ENCODE results near the gene DNM3.
A peak's percentile ranks its signal among the peaks of the same experiment; 100 is the strongest.

Gene DNM3

DNA sequence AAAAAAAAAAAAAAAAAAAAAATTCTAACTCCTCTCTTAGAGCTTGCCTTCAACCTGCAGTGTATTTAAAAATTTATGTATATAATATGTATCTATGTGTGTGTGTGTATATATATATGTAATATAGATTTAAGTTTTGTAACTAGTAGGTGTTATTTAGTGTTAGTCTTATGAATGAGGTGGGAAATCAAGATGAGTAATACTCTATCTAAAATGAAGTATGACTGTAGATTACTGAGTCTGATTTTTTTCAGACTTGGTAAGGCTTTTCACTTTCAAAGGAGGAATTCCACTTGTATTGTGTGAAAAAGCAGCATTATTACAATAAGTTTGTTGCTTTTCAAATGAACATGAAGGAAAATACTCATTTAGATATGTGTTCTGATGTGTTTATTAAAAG, 5.4 kb upstream of the DNM3 start:
- H3K4me3 Mint-ChIP-seq: no peak overlapping the region
- H3K9me3 Mint-ChIP-seq: no peaks in the 10 kb centered on the region
- H3K27me3 Mint-ChIP-seq: peaks cover 7% of the 10 kb centered on the region
- H3K4me1 Mint-ChIP-seq: peaks cover 4% of the 10 kb centered on the region
- CTCF ChIA-PET: no interaction called here
- no peak for DNase-seq
- no peak overlapping the region for H3K27ac Mint-ChIP-seq
- no peaks in the 10 kb centered on the region for H3K36me3 Mint-ChIP-seq

DNA sequence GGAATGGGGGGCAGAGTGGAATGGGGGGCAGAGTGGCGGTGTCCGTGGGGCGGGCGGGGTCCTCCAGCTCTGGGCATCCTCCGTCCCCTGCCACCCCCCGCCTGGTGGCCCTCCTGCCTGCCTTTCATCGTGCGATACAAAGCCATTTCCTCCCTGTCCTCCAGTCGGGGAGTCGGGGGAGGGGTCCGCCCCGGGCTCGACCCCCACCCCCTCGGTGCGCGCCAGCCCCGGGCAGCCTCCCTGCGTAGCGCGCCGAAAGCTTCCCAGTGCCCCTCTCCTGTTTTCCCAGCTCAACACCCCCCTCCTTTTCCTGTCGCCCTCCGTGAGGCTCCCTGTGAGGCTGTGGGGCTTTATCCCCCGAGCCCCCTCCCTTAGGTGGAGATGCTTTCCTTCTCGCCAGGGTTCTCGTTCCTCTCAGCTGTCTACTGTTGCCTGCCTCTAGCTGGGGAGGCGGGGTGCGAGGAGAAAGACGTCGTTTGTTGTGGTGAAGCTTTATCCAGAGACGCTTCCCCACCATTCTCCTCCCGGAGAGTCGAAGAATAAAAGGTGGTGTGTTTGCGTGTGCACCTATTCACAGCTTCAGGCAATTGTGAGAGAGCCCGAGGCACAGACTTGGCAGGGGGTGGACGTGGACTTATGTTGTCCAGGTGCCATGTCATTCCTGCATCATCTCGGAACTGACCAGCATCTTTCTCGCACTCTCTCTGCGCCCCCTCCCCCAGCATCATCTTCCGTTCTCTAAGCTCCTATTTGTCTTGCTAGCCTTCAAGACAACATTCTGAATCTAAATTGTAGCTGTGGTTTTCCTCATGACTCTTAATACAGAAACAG, 848 bp downstream of the DNM3 start:
- Mint-ChIP-seq H3K9me3 (no peaks in the 10 kb centered on the region), H3K27ac (no peak overlapping the region), H3K36me3 (no peaks in the 10 kb centered on the region), H3K4me3 (peak overlapping the region; percentile 68), H3K27me3 (peaks cover 37% of the 10 kb centered on the region), H3K4me1 (peaks cover 13% of the 10 kb centered on the region)
- DNase-seq: peak; percentile 44
- CTCF ChIA-PET: interaction anchor here (1.0 to 2.2 kb wide), 2 partner anchors 40 to 161 kb away, joined by 3 to 13 read pairs; no protein-coding TSS in a partner anchor

DNA sequence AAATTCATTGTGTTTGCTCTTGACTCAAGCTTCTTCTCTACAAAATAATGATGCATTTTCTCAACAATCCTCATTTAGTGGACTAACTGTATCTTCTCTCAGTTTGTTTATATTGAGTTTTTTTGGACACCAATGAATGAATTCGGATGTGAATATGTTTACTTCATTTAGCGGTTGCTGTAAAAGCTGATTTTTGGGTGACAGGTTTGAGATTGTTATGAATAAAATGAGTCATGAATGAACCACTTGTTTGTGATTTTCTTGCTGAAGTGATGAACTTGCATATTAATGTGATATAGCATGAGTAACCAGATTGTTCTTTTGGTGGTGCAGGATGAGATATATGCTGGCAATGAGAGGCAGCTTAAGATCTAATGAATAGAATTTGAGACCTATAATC, 3.1 kb downstream of the DNM3 start:
- Mint-ChIP-seq H3K27me3 (peaks cover 33% of the 10 kb centered on the region), H3K27ac (no peak overlapping the region), H3K36me3 (no peaks in the 10 kb centered on the region), H3K9me3 (no peaks in the 10 kb centered on the region), H3K4me1 (peaks cover 13% of the 10 kb centered on the region), H3K4me3 (no peak overlapping the region)
- CTCF ChIA-PET: interaction anchor here (0.9 kb wide), 1 partner anchor 32 kb away, joined by 3 read pairs; no protein-coding TSS in a partner anchor
- no peak for DNase-seq

DNA sequence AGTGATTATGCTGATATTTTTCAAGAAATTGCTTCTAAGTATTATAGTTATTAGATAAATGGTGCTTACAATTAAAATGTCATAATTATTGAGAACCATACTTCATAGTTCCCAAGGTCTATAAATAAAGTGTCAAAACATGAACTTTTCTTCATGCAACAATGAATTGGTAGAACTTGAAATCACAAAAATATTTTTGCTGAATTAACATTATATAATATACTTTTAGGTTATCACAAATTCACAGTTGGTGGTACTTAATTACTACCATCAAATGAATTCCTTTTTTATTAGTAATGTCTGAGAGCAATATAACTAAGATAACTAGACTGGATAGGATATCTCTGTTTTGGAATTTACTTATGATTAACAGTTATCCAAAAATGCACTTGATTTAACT, 4.7 kb downstream of the DNM3 start:
- Mint-ChIP-seq H3K4me3 (no peak overlapping the region), H3K4me1 (peaks cover 8% of the 10 kb centered on the region)
- CTCF ChIA-PET: no interaction called here

DNA sequence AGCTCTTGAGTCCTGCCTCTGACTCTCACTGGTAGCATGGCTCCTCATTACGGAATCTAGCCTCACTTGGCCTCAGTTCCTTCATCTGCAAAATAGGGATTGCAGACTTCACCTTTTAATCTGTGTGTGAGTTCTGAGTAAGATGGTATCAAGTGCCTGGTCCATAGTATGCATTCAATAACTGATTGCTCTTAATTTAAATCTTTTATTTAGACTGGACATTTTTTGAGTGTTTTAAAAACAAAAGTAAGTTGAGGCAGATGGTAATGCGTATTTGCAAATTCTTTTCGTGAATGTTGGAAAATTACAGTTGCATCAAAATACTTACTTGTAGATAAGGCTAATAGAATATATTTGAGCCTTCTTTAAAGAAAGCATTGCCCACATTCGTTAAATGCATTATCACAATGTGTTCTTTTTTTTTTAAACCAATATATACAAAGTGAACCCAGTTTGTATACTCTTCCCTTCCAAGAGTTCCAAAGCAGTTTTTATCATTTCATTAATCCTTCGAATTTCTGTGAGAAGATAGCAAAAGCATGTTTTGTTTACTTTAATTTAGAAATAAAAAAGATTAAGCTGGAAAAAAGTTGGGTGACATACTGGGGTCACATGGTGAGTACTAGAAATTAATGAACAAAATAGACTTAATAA, 8.1 kb downstream of the DNM3 start:
- Mint-ChIP-seq H3K4me1 (no peaks in the 10 kb centered on the region), H3K27me3 (peaks cover 18% of the 10 kb centered on the region), H3K27ac (no peak overlapping the region), H3K4me3 (no peak overlapping the region), H3K9me3 (no peaks in the 10 kb centered on the region), H3K36me3 (no peaks in the 10 kb centered on the region)
- CTCF ChIA-PET: no interaction called here
- DNase-seq: no peak

More for the DNA sequence above, 4.7 kb downstream of the DNM3 start:
- H3K36me3 Mint-ChIP-seq: no peaks in the 10 kb centered on the region
- H3K27me3 Mint-ChIP-seq: peaks cover 33% of the 10 kb centered on the region
- no peaks in the 10 kb centered on the region for H3K9me3 Mint-ChIP-seq
- no peak overlapping the region for H3K27ac Mint-ChIP-seq
- no peak for DNase-seq

DNA sequence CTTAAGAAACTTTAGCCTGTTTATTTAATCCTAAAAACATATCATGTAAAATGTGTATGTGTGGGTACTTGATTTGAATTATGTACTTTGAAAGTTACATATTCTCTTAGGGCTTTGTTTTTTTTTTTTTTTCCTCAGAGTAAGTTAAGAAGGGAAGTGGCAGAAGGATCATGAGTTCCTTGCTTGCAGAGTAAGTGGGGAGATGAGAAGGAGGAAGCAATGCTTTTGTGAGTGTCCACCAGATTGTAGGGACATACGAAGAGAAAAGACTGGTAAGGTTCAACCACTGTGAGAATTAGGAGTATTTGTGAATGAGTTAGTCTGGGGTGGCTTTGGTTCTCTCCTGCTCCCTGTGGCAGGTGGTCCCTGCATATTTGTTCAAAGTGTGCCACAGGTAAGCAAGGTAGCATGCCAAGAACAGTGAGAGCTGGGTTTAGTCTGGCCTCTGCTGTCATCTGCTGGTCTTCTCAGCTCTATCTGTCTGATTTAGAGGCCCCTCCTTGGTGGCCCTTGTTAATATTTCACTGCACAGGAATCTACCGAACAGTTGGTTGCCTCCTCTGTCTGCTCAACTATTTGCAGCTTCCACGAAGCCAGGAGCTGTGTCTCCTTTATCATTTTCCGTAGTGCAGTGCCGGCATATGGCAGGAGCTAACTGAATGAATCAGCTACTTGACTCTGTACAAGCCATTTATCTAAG, 9.5 kb downstream of the DNM3 start:
- H3K36me3 Mint-ChIP-seq: no peaks in the 10 kb centered on the region
- no peak for DNase-seq
- CTCF ChIA-PET: interaction anchor here (1.0 to 1.1 kb wide), 2 partner anchors 50 to 205 kb away, joined by 3 read pairs; no protein-coding TSS in a partner anchor
- no peaks in the 10 kb centered on the region for H3K4me1 Mint-ChIP-seq
- H3K27ac Mint-ChIP-seq: no peak overlapping the region
- no peak overlapping the region for H3K4me3 Mint-ChIP-seq
- peaks cover 12% of the 10 kb centered on the region for H3K27me3 Mint-ChIP-seq
- no peaks in the 10 kb centered on the region for H3K9me3 Mint-ChIP-seq

DNA sequence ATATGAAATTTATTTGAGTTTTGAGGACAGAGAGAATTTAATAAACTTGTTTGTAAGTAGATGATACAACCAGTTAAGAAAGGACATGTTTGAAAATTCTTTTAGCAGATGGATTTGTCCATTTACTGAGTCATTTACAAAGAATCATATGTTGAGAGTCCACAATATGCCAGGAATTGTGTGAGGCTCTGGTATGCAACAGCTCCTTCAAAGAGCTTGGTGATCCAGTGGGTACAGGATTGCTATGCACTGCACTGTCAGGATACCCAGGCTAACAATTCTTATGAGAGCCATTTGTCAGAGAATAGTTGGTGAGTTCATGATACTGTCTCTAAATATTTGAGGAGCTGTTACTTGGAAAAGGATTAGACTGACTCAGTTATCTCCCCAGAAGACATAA, 11.0 kb downstream of the DNM3 start:
- H3K27ac Mint-ChIP-seq: no peak overlapping the region
- H3K36me3 Mint-ChIP-seq: no peaks in the 10 kb centered on the region
- CTCF ChIA-PET: no interaction called here
- DNase-seq: no peak
- H3K4me1 Mint-ChIP-seq: no peaks in the 10 kb centered on the region
- H3K27me3 Mint-ChIP-seq: peaks cover 12% of the 10 kb centered on the region
- H3K4me3 Mint-ChIP-seq: no peak overlapping the region
- no peaks in the 10 kb centered on the region for H3K9me3 Mint-ChIP-seq

DNA sequence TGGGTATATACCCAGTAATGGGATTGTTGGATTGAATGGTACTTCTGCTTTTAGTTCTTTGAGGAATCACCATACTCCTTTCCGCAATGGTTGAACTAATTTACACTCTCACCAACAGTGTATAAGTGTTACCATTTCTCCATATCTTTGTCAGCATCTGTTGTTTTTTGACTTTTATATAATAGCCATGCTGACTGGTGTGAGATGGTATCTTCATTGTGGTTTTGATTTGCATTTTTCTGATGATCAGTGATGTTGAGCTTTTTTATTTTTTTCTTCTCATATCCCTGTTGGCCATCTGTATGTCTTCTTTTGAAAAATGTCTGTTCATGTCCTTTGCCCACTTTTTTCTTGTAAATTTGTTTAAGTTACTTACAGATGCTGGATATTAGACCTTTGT, 14.1 kb downstream of the DNM3 start:
- H3K36me3 Mint-ChIP-seq: peaks cover 2% of the 10 kb centered on the region

DNA sequence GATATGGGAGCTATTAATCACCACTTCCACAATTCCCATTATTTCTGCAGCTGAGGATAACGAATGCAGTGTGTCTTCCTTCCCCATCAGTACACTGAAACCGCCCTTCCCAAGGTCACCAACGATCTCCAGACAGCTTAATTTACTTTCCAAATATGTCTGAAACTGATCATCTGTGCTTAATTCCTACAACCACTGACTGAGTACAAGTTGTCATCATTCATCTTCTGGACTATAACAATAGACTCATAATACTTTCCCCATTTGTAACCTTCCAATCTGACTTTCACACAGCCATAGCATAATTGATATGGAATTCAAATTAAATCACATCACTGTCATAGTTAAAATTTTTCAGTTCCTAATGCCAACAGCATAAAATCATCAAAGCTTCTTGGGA, 17.4 kb downstream of the DNM3 start:
- H3K27ac Mint-ChIP-seq: no peak overlapping the region
- H3K9me3 Mint-ChIP-seq: no peaks in the 10 kb centered on the region
- peaks cover 4% of the 10 kb centered on the region for H3K27me3 Mint-ChIP-seq
- peaks cover 2% of the 10 kb centered on the region for H3K36me3 Mint-ChIP-seq
- no peaks in the 10 kb centered on the region for H3K4me1 Mint-ChIP-seq
- CTCF ChIA-PET: no interaction called here
- DNase-seq: no peak
- H3K4me3 Mint-ChIP-seq: no peak overlapping the region

More for the DNA sequence above, 14.1 kb downstream of the DNM3 start:
- DNase-seq: no peak
- Mint-ChIP-seq H3K4me3 (no peak overlapping the region), H3K4me1 (no peaks in the 10 kb centered on the region), H3K27me3 (peaks cover 12% of the 10 kb centered on the region), H3K9me3 (no peaks in the 10 kb centered on the region), H3K27ac (no peak overlapping the region)
- CTCF ChIA-PET: no interaction called here

DNA sequence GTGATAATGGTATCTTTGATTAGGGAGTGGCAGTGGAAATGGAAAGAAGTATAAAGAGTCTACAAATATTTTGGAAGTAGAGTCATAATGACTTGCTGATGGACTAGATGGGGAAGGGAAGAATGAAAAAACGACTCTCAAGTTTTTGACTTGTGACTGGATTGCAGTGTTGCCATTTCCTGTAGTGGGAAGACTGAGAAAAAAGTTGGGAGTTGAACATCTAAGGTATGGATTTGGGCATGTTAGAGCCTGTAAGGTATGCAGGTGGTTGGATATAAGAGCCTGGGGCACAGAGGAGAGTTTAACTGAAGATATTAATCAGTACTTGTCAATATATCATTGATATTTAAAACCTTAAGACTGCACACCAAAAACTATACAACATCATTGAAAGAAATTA, 19.4 kb downstream of the DNM3 start:
- Mint-ChIP-seq H3K27me3 (peaks cover 3% of the 10 kb centered on the region), H3K36me3 (peaks cover 2% of the 10 kb centered on the region), H3K27ac (no peak overlapping the region), H3K4me1 (no peaks in the 10 kb centered on the region), H3K9me3 (no peaks in the 10 kb centered on the region), H3K4me3 (no peak overlapping the region)
- CTCF ChIA-PET: no interaction called here
- DNase-seq: no peak

DNA sequence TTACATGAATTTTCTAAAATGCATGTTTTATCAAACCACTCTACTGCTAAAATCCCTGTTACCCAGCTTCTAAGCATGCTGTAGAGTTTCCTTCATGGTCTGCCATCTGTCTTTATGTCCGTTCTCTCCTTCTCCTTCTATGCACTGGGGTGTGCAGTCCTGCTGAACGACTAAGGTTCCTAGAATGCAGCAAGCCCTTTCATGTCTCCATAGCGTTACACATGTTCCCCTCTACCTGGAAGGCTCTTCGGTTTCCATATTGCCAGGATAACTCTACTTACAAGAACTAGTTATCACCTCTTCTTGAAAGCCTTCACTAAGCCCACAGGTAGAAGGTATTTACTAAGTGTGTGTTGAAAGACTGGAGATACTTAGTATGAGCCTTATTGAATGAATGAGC, 22.2 kb downstream of the DNM3 start:
- Mint-ChIP-seq H3K27ac (no peak overlapping the region), H3K4me3 (no peak overlapping the region), H3K9me3 (no peaks in the 10 kb centered on the region), H3K4me1 (no peaks in the 10 kb centered on the region), H3K27me3 (peaks cover 3% of the 10 kb centered on the region), H3K36me3 (peaks cover 2% of the 10 kb centered on the region)
- DNase-seq: no peak
- CTCF ChIA-PET: no interaction called here

DNA sequence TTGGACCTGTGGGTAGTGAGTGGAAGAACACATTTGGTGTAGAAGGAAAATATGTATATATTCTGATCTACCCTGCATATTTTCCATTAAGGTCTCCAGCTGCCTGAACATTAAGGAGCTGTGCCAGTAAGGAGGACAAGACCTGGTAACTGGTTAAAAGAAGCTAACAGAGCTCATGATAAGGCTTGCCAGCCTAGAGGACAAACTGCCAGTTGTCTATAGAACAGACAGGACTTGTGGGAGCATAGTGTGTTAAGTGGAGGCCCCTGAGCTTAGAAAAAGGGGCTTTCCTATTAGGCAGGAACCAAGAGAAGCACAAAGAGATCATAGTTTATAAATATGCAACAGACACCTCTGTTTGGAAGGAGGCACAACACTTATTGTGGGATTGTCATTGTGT, 23.0 kb downstream of the DNM3 start:
- Mint-ChIP-seq H3K4me3 (no peak overlapping the region), H3K4me1 (no peaks in the 10 kb centered on the region), H3K27me3 (peaks cover 6% of the 10 kb centered on the region), H3K36me3 (no peaks in the 10 kb centered on the region), H3K27ac (no peak overlapping the region), H3K9me3 (no peaks in the 10 kb centered on the region)
- CTCF ChIA-PET: interaction anchor here (1.0 kb wide), 1 partner anchor 219 kb away, joined by 3 read pairs; no protein-coding TSS in a partner anchor
- DNase-seq: no peak

DNA sequence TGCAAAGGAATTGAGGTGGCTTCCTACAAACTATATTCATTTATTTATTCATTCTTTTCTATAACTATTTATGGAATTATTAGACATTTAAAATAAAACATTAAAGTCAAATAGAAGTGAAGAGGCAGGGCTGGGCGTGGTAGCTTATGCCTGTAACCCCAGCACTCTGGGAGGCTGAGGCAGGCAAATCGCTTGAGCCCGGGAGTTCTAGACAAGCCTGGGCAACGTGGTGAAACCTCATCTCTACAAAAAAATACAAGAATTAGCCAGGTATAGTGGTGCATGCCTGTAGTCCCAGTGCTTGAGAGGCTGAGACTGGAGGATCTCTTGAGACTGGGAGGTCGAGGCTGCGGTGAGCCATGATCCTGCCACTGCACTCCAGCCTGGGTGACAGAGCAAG, 23.8 kb downstream of the DNM3 start:
- no peak for DNase-seq
- Mint-ChIP-seq H3K27ac (no peak overlapping the region), H3K27me3 (peaks cover 7% of the 10 kb centered on the region), H3K4me3 (no peak overlapping the region), H3K4me1 (no peaks in the 10 kb centered on the region), H3K36me3 (no peaks in the 10 kb centered on the region), H3K9me3 (no peaks in the 10 kb centered on the region)
- CTCF ChIA-PET: interaction anchor here (1.0 kb wide), 1 partner anchor 220 kb away, joined by 3 read pairs; no protein-coding TSS in a partner anchor

DNA sequence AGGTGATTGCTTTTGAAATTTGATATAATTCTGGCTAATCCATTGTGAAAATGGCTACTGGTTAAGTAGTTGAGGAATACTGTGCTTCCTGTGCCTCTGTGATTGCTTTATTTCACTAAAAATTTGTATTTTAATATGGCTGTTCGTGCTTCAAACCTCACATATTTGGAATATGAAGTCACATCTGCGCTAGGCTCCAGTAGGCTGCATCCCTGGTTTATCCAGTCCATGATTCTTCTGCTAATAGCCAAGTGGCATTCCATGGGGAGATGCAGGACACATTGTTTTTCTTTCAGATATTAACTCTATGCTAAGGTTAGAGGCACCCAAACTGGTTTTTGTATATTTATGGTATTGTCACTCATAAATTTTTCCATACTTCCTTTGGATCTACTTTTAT, 25.9 kb downstream of the DNM3 start:
- no peak overlapping the region for H3K27ac Mint-ChIP-seq
- H3K4me1 Mint-ChIP-seq: no peaks in the 10 kb centered on the region
- DNase-seq: no peak
- H3K9me3 Mint-ChIP-seq: no peaks in the 10 kb centered on the region
- no peak overlapping the region for H3K4me3 Mint-ChIP-seq
- CTCF ChIA-PET: no interaction called here
- H3K36me3 Mint-ChIP-seq: no peaks in the 10 kb centered on the region
- H3K27me3 Mint-ChIP-seq: peaks cover 7% of the 10 kb centered on the region

All from activated naive CD4-positive, alpha-beta T cell treated with anti-CD3 and anti-CD28 coated beads, Interleukin-2, amount 10 ng/mL, durations not matched to agents 7 days and 5 days (primary cell).